Measurements from ENCODE around the gene ARIH2.

DNA sequence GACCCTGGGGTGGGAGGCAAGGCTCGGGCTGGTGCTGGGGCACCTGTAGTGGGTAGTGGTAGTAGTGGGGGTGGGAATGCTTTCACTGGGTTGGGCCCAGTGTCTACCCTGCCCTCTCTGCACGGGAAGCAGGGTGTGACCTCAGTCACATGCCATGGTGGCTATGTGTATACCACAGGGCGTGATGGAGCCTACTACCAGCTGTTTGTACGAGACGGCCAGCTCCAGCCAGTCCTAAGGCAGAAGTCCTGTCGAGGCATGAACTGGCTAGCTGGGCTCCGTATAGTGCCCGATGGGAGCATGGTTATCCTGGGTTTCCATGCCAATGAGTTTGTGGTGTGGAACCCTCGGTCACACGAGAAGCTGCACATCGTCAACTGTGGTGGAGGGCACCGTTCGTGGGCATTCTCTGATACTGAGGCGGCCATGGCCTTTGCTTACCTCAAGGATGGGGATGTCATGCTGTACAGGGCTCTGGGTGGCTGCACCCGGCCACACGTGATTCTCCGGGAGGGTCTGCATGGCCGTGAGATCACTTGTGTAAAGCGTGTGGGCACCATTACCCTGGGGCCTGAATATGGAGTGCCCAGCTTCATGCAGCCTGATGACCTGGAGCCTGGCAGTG, 94.6 kb downstream of the ARIH2 start:
- TF ChIP-seq CTCF (conservative IDR thresholded peaks at IDR 0.05; ENCODE audit: low read depth, low read length) (no peak), RAD21 (IDR thresholded peaks at IDR 0.05; ENCODE audit: low read length) (no peak), POLR2A (IDR thresholded peaks at IDR 0.05; ENCODE audit: low read depth, low read length) (no peak), BHLHE40 (IDR thresholded peaks at IDR 0.05; ENCODE audit: low read depth, low read length) (no peak), MAZ (IDR thresholded peaks at IDR 0.05; ENCODE audit: borderline replicate concordance, low read depth, low read length) (no peak), CEBPB (IDR thresholded peaks at IDR 0.05; ENCODE audit: low read depth, low read length) (no peak), RCOR1 (IDR thresholded peaks at IDR 0.05; ENCODE audit: insufficient replicate concordance, low read length) (no peak), SMC3 (IDR thresholded peaks at IDR 0.05; ENCODE audit: low read depth, low read length) (no peak)
- TF ChIP-seq, protein P1, sequence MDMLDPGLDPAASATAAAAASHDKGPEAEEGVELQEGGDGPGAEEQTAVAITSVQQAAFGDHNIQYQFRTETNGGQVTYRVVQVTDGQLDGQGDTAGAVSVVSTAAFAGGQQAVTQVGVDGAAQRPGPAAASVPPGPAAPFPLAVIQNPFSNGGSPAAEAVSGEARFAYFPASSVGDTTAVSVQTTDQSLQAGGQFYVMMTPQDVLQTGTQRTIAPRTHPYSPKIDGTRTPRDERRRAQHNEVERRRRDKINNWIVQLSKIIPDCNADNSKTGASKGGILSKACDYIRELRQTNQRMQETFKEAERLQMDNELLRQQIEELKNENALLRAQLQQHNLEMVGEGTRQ (IDR thresholded peaks at IDR 0.05; ENCODE audit: low read depth, low read length) = no peak

Data from IMR-90 (cell line).